LoVo (cell line): ENCODE measurements around the gene PRSS21.

Source experiments
- DNase-seq: peaks from one replicate; pipeline ENCODE4 v3.0.0-alpha.2; 2016; ENCODE audit warnings: low spot score

PRSS21 gene

DNA sequence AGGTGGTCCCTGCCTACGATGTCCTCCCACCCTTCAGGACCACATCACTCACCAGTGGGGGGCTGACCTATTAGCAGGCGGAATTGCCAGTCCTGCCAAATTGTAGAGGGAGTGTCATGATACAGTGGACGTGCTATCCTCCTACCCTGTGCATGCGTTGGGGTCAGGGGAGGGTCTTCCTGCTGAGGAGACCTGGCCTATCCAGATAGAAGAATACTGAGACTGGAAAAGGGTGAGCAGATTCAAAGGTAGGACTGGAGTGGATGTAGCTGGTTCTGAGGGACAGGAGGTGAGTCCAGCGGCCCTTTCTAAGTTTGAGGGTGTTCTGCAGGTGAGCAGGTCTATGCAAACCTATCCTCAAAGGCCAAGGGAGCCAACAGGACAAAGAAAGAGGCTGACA lies 10.8 kb upstream of the PRSS21 start:
- DNase-seq: no peak

- no peak for DNase-seq
These were observed 8.9 kb upstream of the PRSS21 start for GRCh38 chr16:2808181-2808580.

DNA sequence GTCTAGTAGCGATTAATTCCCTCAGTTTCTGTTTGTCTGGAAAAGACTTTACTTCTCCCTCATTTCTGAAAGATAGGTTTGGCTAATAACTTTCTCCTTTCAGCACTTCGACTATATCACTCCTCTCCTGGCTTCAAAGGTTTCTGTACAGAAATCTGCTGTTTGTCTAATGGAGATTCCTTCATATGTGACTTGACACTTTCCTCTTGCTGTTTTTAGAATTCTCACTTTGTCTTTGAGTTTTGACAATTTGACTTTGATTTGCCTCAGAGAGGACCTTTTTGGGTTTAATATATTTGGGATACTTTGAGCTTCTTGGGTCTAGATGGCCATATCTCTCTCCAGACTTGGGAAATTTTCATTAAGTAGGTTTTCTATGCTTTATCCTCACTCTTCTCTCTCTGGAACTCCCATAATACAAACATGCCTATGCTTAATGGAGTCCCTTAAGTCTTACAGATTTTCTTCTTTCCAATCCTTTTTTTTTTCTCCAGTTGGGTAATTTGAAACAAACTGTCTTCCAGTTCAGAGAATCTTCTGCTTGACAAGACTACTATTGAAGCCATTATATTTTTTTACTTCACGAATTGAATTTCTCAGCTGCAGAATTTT lies 7.8 kb upstream of the PRSS21 start:
- DNase-seq: no peak

GRCh38 chr16:2810651-2811050 lies 6.4 kb upstream of the PRSS21 start:
- DNase-seq: no peak

- no peak for DNase-seq
These were observed 5.2 kb upstream of the PRSS21 start for GRCh38 chr16:2811703-2812471.

DNA sequence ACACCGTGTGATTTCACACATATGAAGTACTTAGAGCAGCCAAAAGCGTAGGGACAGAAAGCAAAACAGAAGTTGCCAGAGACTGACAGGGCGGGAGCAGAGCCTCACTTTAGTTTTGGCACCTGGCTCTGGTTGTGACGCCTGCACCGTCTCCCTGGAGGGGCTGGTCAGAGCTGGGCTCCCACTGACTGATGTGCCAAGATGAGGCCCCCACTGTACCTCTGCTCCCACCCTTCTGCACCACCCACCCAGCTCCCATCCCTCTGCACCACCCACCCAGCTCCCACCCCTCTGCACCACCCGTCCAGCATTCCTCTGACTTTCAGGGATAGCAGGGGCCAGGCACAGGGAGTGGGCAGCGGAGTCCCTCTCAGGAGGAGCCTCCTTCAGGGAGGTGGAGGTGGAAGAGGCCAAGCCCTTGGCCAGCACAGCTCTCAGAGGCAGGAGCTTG lies 3.2 kb upstream of the PRSS21 start:
- DNase-seq: no peak

DNA sequence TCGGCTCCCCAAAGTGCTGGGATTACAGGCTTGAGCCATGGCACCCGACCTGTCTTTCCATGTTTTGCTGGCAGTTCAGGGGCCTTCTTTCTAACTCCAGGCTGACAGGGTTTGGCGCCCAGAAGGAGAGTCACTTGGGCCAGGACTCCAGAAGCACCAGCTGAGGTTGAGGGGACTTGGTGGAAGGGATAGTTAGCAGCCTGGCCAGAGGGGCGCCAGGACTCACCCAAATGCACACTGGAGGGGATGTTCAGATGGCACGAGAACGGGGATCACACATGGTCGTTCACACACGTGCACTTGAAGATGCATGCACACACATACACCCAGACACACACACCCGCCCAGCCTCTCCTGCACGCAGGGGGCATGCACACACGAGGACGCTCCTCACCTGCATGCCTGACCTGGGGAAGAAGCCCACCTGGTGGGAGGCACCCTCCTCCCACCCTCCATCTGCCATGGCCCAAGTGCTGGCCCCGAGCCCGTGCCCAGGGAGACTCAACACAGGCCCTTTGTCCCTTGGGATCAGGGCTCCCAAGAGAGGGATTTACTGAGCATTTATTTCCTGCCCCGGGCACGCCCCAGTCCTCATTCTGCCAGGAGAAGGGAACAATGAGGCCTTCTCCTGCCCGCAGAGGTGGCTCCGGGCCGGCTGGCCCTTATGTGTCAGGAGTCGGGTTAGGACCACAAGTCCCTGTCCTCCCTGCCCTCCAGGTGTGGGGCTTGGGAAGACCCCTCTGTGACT lies 2.3 kb upstream of the PRSS21 start:
- no peak for DNase-seq

DNA sequence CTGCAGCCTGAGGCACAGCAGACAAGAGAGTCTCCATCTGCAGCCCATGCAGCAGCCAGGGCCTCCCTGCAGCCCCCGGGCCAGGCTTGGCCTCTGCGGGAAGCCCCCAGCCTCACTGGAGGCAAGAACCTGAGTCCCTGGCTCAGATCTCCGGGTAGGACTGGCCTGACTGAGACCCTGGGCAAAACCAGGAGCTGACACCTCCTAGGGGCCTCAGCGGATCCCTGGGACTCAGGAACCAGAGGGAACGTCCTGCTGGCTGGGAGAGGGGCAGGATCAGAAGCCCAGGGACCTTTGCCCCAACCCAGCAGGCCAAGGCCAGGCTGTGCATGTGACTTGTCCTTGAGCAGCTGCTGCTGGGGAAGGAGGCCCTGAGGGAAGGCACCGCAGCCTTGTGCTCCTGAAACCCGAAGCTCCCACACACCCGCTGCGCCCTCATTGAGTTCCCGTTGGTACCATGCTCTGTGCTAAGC lies 1.7 kb upstream of the PRSS21 start:
- no peak for DNase-seq

GRCh38 chr16:2817340-2818271 lies 569 bp downstream of the PRSS21 start:
- no peak for DNase-seq

DNA sequence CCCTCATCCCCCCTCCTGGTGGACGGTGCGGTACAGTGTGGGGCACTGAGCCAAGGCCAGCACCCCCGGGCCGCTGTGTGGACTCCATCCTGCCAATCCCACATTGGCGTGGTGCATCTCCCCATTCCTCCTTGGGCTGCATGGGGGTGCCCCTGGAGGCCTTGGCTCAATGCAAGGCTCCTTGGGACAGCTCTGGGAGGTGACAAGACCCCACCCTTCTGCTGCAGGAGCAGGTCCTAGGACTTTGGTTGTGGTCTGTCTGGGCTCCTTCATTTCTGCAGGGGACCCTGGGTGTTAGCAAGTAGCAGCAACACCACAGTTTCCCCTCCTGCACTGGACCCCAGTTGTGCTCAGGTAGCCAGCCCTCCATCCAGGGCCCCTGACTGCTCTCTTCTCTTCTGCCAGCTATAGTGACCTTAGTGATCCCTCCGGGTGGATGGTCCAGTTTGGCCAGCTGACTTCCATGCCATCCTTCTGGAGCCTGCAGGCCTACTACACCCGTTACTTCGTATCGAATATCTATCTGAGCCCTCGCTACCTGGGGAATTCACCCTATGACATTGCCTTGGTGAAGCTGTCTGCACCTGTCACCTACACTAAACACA lies 1.3 kb downstream of the PRSS21 start:
- no peak for DNase-seq

DNA sequence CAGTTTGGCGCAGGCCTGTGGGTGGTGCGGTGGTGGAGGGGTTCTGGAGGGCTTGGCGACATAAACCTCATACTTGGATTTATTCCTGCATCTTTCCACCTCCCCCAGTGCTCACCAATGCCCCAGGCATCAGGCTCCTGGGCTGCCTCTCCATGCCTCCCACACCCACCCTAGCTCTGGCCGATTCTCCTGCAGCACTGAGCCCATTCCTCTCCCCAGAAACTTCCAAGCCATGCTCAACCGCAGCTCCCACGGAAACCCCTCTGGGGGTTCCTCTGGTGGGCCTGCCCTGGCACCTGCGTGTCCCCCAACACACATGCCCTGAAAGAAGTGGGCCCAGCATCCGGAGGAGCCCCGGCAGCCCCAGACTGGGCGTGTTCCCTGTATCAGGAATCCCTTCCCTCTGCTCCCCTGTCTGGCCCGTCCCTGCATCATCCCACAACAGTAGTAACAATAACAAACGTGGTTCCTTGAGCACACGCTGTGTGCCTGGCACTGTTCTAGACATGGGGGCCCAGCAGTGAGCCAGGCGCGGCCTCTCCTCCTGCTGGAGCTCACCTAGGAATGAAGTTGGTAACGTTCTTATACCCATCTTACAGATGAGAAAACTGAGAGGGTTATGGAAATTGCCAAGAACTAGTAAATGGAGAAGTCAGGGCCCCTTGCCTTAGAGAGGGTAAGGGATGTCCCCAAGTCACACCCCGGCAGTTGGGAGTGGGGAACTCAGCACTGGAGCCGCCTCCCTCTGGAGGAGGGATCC lies 2.3 kb downstream of the PRSS21 start:
- no peak for DNase-seq

DNA sequence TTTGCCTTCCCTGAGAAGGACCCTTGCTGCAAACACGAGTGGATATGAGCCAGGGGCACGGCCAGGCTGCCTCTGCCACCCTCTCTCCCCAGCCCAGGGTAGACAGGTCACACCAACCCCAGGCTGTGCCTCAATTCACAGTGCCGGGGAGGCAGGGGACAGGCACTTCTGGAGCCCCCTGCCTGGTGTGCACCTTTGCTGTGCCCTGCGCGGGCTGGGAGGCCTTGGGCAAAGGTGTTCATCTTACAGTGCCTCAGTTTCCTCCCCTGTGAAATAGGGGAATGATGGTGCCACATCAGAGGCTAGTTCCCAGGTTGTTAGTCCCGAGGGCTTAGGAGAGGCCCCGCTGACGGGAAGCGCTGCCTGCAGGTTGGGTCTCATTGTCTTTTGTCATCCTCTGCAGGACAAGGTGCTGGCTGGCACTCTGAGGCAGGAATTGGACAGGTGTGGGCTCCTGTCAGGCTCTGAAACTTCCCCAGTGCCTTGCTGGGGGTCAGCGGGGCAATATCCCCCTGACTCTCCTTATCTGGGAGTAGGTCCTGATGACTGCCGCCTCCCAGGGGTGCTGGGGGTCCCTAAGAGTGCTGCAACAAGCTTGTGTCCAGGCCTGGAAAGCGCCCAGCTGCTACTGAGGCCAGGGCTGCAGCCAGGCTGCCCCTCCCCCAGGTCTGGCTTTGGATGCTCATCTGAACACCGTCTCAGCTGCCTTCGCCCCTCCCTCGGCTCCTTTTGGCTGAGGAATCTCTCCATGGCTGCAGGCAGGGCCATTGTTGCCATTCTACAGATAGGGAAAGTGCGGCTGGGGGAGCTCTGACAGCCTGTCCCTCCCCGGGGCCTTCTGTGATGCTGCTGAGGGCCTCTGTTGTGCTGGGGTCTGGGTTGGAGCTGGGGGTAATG lies 3.1 kb downstream of the PRSS21 start:
- DNase-seq: no peak

GRCh38 chr16:2820836-2821486 lies 3.9 kb downstream of the PRSS21 start:
- no peak for DNase-seq

- DNase-seq: no peak
These were observed 4.6 kb downstream of the PRSS21 start for GRCh38 chr16:2821487-2822157.

DNA sequence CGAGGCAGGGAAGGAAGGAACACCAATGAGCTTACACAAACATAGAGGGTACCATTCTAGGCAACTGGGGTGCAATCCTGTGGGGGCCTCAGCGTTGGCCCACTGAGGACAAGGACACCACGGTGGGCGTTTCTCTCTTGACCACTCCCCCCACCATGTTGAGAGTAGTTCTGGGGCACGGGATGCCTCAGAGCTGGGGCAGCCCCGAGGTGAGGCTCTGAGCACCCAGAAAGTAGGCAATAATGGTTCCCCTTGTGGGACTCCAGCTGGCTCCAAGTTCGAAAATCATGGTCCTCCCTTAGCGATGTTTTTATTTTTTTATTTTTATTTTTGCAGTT lies 5.1 kb downstream of the PRSS21 start:
- no peak for DNase-seq

- DNase-seq: no peak
These were observed 5.5 kb downstream of the PRSS21 start for GRCh38 chr16:2822496-2822895.

DNA sequence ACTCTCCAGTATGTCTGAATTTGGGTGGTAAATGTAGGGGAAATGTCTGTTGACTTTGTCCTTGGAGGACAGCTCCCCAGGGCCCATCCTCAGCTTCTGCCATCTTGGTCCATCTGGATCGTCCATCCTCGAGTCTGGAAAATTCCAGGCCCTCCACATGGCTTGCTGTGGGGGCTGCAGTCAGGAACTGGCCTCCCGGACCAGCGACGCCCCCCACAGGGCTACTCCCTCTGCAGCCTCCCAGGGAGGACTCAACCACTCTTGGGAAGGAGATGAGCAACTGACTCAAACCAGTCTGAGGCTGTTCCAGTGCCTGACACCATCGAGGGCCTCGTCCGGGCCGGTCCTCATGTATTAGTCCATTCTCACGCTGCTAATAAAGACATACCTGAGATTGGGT lies 7.6 kb downstream of the PRSS21 start:
- no peak for DNase-seq

DNA sequence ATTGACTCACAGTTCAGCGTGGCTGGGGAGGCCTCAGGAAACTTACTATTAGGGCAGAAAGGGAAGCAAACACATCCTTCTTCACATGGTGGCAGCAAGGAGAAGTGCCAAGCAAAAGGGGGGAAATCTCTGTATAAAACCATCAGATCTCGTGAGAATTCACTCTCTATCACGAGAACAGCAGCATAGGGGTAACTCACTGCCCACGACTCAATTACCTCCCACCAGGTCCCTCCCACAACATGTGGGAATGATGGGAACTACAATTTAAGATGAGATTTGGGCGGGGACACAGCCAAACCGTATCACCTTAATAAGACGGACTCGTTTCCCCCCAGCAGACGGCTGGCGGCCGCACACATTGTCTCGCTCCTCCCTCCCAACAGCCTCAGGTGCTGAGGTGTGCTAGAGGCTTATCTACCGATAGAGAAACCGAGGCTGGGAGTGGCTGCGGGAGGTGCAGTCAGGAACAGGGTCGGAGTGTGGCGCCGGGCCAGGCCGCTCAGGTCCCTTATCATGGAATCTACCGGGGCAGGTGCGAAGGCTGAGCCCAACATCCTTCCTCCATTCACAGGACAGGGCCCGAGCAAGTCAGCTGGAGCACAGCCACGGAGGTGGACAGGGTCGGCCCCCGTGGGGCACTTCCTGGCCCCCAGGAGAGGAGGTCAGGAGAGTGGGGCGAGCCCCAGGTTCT lies 8.2 kb downstream of the PRSS21 start:
- no peak for DNase-seq
